CD14-positive monocyte (primary cell): ENCODE results near the gene TTC28. TPM values are rescaled to one million over a fixed set of nuclear protein-coding genes. Genes with fewer than 3 reads are reported as not detected.

Source experiments
- DNase-seq, 3 donors: peaks; one replicate each; pipeline ENCODE4 v3.0.0-alpha.2; 2011 to 2022
- H2AFZ ChIP-seq: 2 replicates; pipeline ENCODE4 v1.6.0; 2012; ENCODE audit warnings: mild to moderate bottlenecking, low read depth, low read length, inconsistent platforms; ENCODE audit not compliant: insufficient read depth, poor library complexity, severe bottlenecking
- H3K27ac ChIP-seq, 2 donors: 1 replicate in 1 of 2; 2 replicates in 1 of 2; pipeline ENCODE4 v1.5.1; 2012 to 2013; ENCODE audit warnings: low read length in 2 of 2, control low read depth in 1 of 2, inconsistent platforms in 1 of 2, low read depth in 1 of 2, mild to moderate bottlenecking in 1 of 2
- H3K27me3 ChIP-seq, 2 donors: one replicate each; pipeline versions ENCODE4 v1.6.0 to v1.6.1; 2011 to 2013; ENCODE audit warnings: low read length in 2 of 2; ENCODE audit not compliant: control insufficient read depth in 2 of 2, insufficient read depth in 2 of 2
- H3K36me3 ChIP-seq, 2 donors: replicated peaks in 1 of 2; 1 replicate in 1 of 2; 2 replicates in 1 of 2; pipeline versions ENCODE4 v1.5.1 to v1.6.1; 2012 to 2013; ENCODE audit warnings: low read length in 2 of 2, control low read depth in 1 of 2, inconsistent platforms in 1 of 2, mild to moderate bottlenecking in 1 of 2; ENCODE audit not compliant: insufficient read depth in 2 of 2, control insufficient read depth in 1 of 2
- H3K4me1 ChIP-seq, 2 donors: 1 replicate in 1 of 2; 2 replicates in 1 of 2; pipeline versions ENCODE4 v1.5.1 to v1.6.1; 2012 to 2013; ENCODE audit warnings: low read length in 2 of 2, control low read depth in 1 of 2, inconsistent platforms in 1 of 2, mild to moderate bottlenecking in 1 of 2, moderate library complexity in 1 of 2; ENCODE audit not compliant: insufficient read depth in 2 of 2, control insufficient read depth in 1 of 2
- H3K4me2 ChIP-seq: replicated peaks from 2 replicates; pipeline ENCODE3; 2012; ENCODE audit warnings: low read length, moderate library complexity, mild to moderate bottlenecking; ENCODE audit not compliant: poor library complexity, severe bottlenecking; ENCODE audit errors: extremely low read depth
- H3K4me3 ChIP-seq, 3 experiments: fragments of 200-600 bp in 1 of 3; sonication (generic) in 1 of 3; replicated peaks in 1 of 3; 1 replicate in 2 of 3; 2 replicates in 1 of 3; pipeline ENCODE4 v1.5.1; 2011 to 2013; ENCODE audit warnings: low read length in 3 of 3, mild to moderate bottlenecking in 3 of 3, control low read depth in 2 of 3, low read depth in 2 of 3, inconsistent platforms in 1 of 3, moderate library complexity in 1 of 3
- H3K79me2 ChIP-seq: 2 replicates; pipeline ENCODE4 v1.6.0; 2012; ENCODE audit warnings: mild to moderate bottlenecking, control low read depth, inconsistent platforms, low read length, moderate library complexity; ENCODE audit not compliant: insufficient read depth
- H3K9ac ChIP-seq: 2 replicates; pipeline ENCODE4 v1.6.0; 2017; ENCODE audit warnings: low read length, mild to moderate bottlenecking; ENCODE audit not compliant: insufficient read depth, poor library complexity, severe bottlenecking
- H3K9me3 ChIP-seq, 2 donors: replicated peaks in 1 of 2; 1 replicate in 1 of 2; 2 replicates in 1 of 2; pipeline versions ENCODE4 v1.5.1 to v1.6.1; 2012 to 2013; ENCODE audit warnings: low read length in 2 of 2, control low read depth in 1 of 2; ENCODE audit not compliant: control insufficient read depth in 1 of 2, insufficient read depth in 1 of 2
- H4K20me1 ChIP-seq: 2 replicates; pipeline ENCODE4 v1.6.0; 2012; ENCODE audit warnings: mild to moderate bottlenecking, low read length, control low read depth, moderate library complexity; ENCODE audit not compliant: insufficient read depth
- H3K27ac Mint-ChIP-seq, 7 donors: one replicate each; pipeline ENCODE4 v1.8.0; 2020; ENCODE audit warnings: mild to moderate bottlenecking in 7 of 7, mixed read lengths in 7 of 7, moderate library complexity in 6 of 7, inconsistent platforms in 2 of 7
- H3K27me3 Mint-ChIP-seq, 3 donors: one replicate each; pipeline ENCODE4 v1.8.0; 2021 to 2022; ENCODE audit warnings: low read depth in 3 of 3, mild to moderate bottlenecking in 3 of 3, mixed read lengths in 3 of 3, moderate library complexity in 3 of 3, inconsistent platforms in 1 of 3
- H3K36me3 Mint-ChIP-seq, 2 donors: one replicate each; pipeline ENCODE4 v1.8.0; 2020; ENCODE audit warnings: mixed read lengths in 2 of 2, inconsistent platforms in 1 of 2, mild to moderate bottlenecking in 1 of 2
- H3K4me1 Mint-ChIP-seq: one replicate; pipeline ENCODE4 v1.8.0; 2020; ENCODE audit warnings: mild to moderate bottlenecking, mixed read lengths
- H3K4me3 Mint-ChIP-seq, 2 donors: one replicate each; pipeline ENCODE4 v1.8.0; 2020; ENCODE audit warnings: mild to moderate bottlenecking in 2 of 2, mixed read lengths in 2 of 2, moderate library complexity in 1 of 2
- H3K9me3 Mint-ChIP-seq, 7 donors: one replicate each; pipeline ENCODE4 v1.8.0; 2020 to 2022; ENCODE audit warnings: mixed read lengths in 7 of 7, mild to moderate bottlenecking in 6 of 7, moderate library complexity in 6 of 7, inconsistent platforms in 2 of 7
- CTCF ChIP-seq: fragments of 200-600 bp; IDR thresholded peaks from one replicate; pipeline ENCODE4 v1.8.0; 2022; ENCODE audit warnings: antibody characterized with exemption, mild to moderate bottlenecking
- WGBS: methylation state at CpG from one replicate; pipeline ENCODE4 v1.1.5; 2013; ENCODE audit warnings: missing lambda C conversion rate; ENCODE audit not compliant: insufficient coverage; 5-methylcytosine and 5-hydroxymethylcytosine counted together
- intact Hi-C, 2 donors: fragments of 100-400 bp; cut with micrococcal nuclease; formaldehyde crosslinking; loops; one replicate each; pipeline versions ENCODE4 v1.15.0 to v1.15.1; 2023
- polyA plus RNA-seq, 3 donors: library from polyadenylated mRNA; depleted of rRNA in 1 of 3; unstranded in 2 of 3; stranded (reverse) in 1 of 3; fragments of 300-500 nt in 2 of 3; fragments of >200 nt in 1 of 3; fragmentation: Illumina TruSeq in 2 of 3; gene quantifications; 1 replicate in 2 of 3; 2 replicates in 1 of 3; pipeline ENCODE4 v1.2.3, GENCODE V29; 2012 to 2021

TTC28 gene
- polyA plus RNA-seq, 3 donors = 0.24 to 0.61 TPM; not detected in 1

GRCh38 chr22:28442711-28443525 is 236.7 kb downstream of the TTC28 start:
- peaks cover 0 to 10% (median 5%) of the 10 kb centered on the region in 3 donors for H3K27me3 Mint-ChIP-seq
- Histone ChIP-seq H3K79me2 (no peaks in the 10 kb centered on the region), H2AFZ (peak overlapping the region; percentile 95), H3K9me3 (no peaks in the 10 kb centered on the region), H3K4me1 (peaks cover 19 to 22% of the 10 kb centered on the region in 2 donors), H3K36me3 (no peaks in the 10 kb centered on the region), H3K4me3 (peak overlapping the region; percentile 26 to 83 (median 44)), H3K27me3 (no peaks in the 10 kb centered on the region), H3K27ac (no peak overlapping the region), H3K4me2 (peak overlapping the region; percentile 92), H3K9ac (peak overlapping the region; percentile 70), H4K20me1 (no peaks in the 10 kb centered on the region)
- peak in 1 of 3 donors; percentile 3 for DNase-seq
- no peak for TF ChIP-seq CTCF
- WGBS = 0% methylated on average over 16 of the region's 29 CpGs
- H3K9me3 Mint-ChIP-seq = no peaks in the 10 kb centered on the region
- intact Hi-C loops = no loop called here
- no peaks in the 10 kb centered on the region for H3K36me3 Mint-ChIP-seq
- H3K27ac Mint-ChIP-seq = peak overlapping the region in 3 of 7 donors; percentile 16 to 38 (median 28)
- H3K4me3 Mint-ChIP-seq = peak overlapping the region; percentile 83 to 95
- peaks cover 29% of the 10 kb centered on the region for H3K4me1 Mint-ChIP-seq

DNA sequence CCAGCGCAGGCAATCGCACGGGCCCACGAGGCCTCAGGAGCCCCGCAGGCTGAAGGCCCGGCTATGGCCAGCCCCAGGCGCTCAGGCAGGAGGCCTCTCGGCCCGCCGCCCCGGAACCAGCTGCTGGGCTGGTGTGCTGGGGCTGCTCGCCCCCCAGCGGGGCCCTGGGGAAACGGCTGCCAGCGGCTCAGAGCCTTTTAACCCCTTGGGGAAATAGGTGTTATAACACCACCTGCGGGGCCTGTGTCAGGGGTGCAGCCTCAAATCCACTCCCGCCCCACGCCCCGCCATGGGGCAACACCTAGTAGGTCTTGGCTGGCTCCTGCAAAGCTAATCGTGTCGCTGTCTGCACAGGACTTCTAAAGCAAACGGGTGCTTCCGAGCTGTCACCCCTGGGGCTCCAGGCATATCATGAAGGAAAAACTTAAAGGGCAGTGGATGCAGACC is 237.4 kb downstream of the TTC28 start:
- intact Hi-C loops = no loop called here
- Mint-ChIP-seq H3K9me3 (no peaks in the 10 kb centered on the region), H3K4me1 (peaks cover 29% of the 10 kb centered on the region), H3K4me3 (peak overlapping the region; percentile 83 to 95), H3K27ac (peak overlapping the region in 3 of 7 donors; percentile 38 to 42 (median 42)), H3K36me3 (no peaks in the 10 kb centered on the region), H3K27me3 (peaks cover 0 to 10% (median 5%) of the 10 kb centered on the region in 3 donors)
- H2AFZ ChIP-seq = peak overlapping the region; percentile 95
- H3K79me2 ChIP-seq = no peaks in the 10 kb centered on the region
- TF ChIP-seq CTCF = peak; percentile 76
- H3K9ac ChIP-seq = peak overlapping the region; percentile 70
- no peaks in the 10 kb centered on the region for H3K27me3 ChIP-seq
- peak overlapping the region; percentile 26 to 83 (median 44) for H3K4me3 ChIP-seq
- no peaks in the 10 kb centered on the region for H3K36me3 ChIP-seq
- H4K20me1 ChIP-seq = no peaks in the 10 kb centered on the region
- DNase-seq = peak; percentile 38 to 66 (median 64)
- H3K9me3 ChIP-seq = no peaks in the 10 kb centered on the region
- H3K4me2 ChIP-seq = peak overlapping the region; percentile 92
- WGBS = 0% methylated on average over 23 of the region's 23 CpGs
- no peak overlapping the region for H3K27ac ChIP-seq
- peaks cover 19 to 22% of the 10 kb centered on the region in 2 donors for H3K4me1 ChIP-seq
